ENCODE data around the gene KRT73.

Gene KRT73

DNA sequence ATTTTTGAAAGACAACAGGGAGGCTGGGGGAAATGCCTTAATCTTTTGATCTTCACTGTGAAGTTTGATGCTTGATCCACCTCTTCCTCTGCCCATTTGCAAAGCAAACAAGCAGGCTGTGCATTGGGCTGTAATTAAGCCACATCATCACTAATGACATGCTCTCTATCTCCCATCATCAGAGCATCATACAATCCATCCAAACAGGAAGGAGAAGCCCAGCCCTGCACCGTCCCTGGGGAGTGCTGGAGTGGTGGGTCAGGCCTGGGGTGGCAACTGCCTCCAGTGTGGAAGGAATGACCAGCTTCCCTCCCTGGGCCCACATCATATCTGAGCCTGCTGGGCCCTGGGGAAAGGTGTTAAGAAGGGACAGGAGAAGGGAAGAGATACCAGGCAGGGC is 37.9 kb downstream of the KRT73 start:
- H3K4me3 ChIP-seq (ENCODE audit: low read depth, low read length): no peak overlapping the region
- DNase-seq (ENCODE audit: low read depth): no peak

DNA sequence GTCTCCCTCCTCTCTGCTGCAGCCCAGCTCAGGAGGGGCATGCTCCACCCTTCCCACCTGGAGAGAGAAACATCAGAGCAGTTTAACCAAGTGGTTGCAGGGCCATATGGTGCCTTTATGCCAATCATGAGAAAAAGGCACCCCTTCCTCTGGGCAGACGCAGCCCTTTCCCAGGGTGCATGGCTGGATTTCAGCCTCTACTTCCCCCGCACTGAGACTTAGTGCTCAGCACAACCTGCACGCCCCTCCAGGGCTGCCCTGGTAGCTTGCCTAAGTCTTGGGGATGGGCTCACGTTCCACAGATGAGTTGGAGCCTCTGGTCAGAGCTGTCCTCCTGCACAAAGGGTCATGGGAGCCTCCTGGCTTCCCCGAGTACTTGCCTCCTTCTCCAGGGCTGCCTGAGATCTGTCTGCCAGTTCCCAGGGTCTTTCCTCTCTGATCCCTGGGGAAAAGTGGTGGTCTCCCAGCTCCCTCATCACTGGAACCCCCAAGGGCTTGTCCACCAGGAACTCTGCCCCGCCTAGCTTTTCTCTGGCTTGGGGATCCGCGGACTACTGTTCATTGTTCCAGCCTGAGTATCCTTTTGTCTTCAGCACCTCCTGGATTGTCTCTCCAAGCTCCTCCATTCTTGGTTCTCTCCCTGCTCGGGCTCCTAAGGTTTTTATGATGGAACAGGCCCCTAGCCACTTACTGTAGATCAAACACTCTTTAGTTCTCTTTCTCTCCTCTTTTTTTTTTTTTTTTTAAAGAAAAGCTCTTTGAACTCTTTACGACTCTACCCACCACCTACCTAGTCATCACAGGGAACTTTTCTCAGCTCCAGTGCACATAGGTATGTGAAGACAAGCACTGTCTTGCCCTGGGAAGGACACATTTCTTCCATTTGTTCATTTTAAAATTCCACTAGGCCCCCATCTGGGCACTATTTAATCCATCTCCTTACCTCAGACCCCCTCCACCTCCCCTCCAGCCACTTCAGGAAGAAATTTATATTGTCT is 38.6 kb downstream of the KRT73 start:
- H3K4me3 ChIP-seq (ENCODE audit: low read depth, low read length): no peak overlapping the region

GRCh38 chr12:52578469-52578868 is 39.9 kb downstream of the KRT73 start:
- DNase-seq (ENCODE audit: low read depth): no peak
- no peak overlapping the region for H3K4me3 ChIP-seq (ENCODE audit: low read depth, low read length)

More for the DNA sequence above, 38.6 kb downstream of the KRT73 start:
- no peak for DNase-seq (ENCODE audit: low read depth)

DNA sequence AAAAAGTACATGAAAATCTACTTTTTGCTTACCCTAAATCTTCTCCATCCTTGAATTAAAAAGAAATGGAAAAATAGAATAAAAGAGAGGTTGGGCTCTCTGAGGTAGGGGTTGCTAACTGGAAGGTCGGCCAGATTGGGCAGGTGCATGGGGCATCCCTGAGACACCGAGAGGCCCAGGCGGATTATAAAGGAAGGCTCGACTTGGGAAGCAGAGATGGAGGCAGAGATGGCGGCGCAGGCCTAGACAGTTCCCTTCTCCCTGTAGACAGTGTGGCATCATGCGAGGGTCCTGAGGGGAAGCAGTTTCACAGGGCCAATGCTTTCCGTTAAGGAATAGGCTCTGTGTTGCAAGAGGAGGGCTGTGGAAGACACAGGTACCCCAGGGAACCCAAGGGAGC is 41.0 kb downstream of the KRT73 start:
- no peak for DNase-seq (ENCODE audit: low read depth)
- no peak overlapping the region for H3K4me3 ChIP-seq (ENCODE audit: low read depth, low read length)

GRCh38 chr12:52575948-52576347 is 42.4 kb downstream of the KRT73 start:
- no peak for DNase-seq (ENCODE audit: low read depth)
- H3K4me3 ChIP-seq (ENCODE audit: low read depth, low read length): no peak overlapping the region

DNA sequence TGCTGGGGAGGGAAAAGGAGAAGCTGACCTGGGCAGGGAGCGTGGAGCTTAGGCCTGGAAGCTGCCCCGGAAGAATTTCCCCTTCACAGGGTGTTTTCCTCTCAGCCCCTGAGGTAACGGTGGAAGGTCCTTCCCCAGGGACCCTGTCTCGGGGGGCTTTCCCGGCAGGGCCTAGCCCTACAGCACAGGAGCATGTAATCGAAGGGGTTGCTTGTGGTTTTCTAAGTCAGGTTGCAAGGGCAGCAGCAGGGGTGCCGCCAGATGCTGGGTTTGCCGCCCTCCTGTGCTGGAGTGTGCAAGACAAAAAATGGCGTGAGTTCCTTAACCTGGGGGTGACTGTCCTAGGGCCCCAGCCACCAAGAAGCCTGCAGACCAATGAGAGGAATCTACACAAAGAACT is 43.1 kb downstream of the KRT73 start:
- H3K4me3 ChIP-seq (ENCODE audit: low read depth, low read length): no peak overlapping the region
- DNase-seq (ENCODE audit: low read depth): no peak

DNA sequence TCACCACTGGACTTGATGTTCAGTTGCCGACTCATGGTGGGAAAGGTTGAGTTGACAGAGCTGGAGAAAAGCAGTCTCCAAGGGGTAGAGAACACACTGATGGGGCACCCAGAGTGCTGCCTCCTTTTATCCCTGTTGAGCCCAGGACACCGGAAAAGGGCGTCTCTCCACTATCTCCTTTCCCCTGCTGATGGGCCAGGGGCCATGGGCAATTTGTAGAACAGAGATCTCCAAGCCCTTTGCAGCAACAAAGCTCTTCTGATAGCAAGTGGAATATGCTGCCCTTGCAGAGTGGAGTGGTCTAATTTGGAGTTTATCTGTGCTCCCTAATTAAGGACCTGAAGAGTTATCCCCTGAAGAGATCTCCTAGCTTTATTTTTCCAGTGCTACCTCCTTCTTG is 44.6 kb downstream of the KRT73 start, which contains the start of gene KRT74:
KRT74 (minus strand) TSS at position 101 of the 400 bp plus-strand sequence; CDS start at position 35, 66 bp downstream.
- H3K4me3 ChIP-seq (ENCODE audit: low read depth, low read length): no peak within 1 kb of the TSS
- DNase-seq (ENCODE audit: low read depth): no peak

DNA sequence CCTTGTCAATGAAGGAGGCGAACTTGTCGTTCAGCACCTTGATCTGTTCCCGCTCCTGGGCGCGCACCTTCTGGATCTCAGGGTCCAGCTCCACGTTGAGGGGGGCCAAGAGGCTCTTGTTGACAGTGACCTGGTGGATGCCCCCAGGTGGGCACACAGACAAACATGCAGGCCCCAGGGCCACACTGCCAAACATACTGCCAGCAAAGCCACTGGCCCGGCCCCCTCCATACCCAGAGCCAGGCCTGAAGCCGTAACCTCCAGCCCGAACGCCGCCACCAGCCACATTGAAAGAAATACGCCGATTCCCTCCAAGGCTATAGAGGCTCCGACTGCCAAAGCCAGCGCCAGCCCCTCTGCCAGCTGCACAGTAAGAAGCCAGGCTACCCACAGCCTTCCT is 45.1 kb downstream of the KRT73 start:
- H3K4me3 ChIP-seq (ENCODE audit: low read depth, low read length): no peak overlapping the region
- DNase-seq (ENCODE audit: low read depth): no peak

GRCh38 chr12:52570511-52570910 is 47.8 kb downstream of the KRT73 start:
- H3K4me3 ChIP-seq (ENCODE audit: low read depth, low read length): no peak overlapping the region
- no peak for DNase-seq (ENCODE audit: low read depth)

DNA sequence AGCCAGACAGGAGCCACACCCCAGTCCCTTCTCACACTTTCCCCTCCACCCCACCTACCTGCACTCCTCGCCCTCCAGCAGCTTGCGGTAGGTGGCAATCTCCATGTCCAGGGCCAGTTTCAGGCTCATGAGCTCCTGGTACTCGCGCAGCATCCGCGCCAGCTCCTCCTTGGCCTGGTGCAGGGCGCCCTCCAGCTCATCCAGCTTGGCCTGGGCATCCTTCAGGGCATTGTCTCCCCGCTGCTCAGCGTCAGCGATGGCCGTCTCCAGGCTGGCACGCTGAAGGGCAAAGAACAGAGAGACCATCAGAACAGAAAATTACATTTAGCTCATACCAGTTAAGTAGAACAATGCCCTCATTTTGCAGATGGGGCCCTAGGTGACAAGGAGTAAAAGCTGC is 50.2 kb downstream of the KRT73 start:
- no peak for DNase-seq (ENCODE audit: low read depth)
- no peak overlapping the region for H3K4me3 ChIP-seq (ENCODE audit: low read depth, low read length)

- H3K4me3 ChIP-seq (ENCODE audit: low read depth, low read length): no peak overlapping the region
These were observed 51.5 kb downstream of the KRT73 start for GRCh38 chr12:52566847-52567291.

GRCh38 chr12:52564582-52564981 is 53.8 kb downstream of the KRT73 start:
- no peak overlapping the region for H3K4me3 ChIP-seq (ENCODE audit: low read depth, low read length)
- DNase-seq (ENCODE audit: low read depth): no peak

More at GRCh38 chr12:52566847-52567291, 51.5 kb downstream of the KRT73 start:
- no peak for DNase-seq (ENCODE audit: low read depth)

- no peak for DNase-seq (ENCODE audit: low read depth)
- H3K4me3 ChIP-seq (ENCODE audit: low read depth, low read length): no peak overlapping the region
These were observed 56.4 kb downstream of the KRT73 start for GRCh38 chr12:52561880-52562449.

- no peak for DNase-seq (ENCODE audit: low read depth)
- H3K4me3 ChIP-seq (ENCODE audit: low read depth, low read length): no peak overlapping the region
These were observed 58.4 kb downstream of the KRT73 start for GRCh38 chr12:52559979-52560378.

- no peak overlapping the region for H3K4me3 ChIP-seq (ENCODE audit: low read depth, low read length)
- DNase-seq (ENCODE audit: low read depth): no peak
These were observed 59.4 kb downstream of the KRT73 start for GRCh38 chr12:52558781-52559445.

Data from skeletal muscle cell (primary cell).